ENCODE data around the gene MT2A. TPM values are rescaled to one million over a fixed set of nuclear protein-coding genes. Genes with fewer than 3 reads are reported as not detected.

Gene MT2A
- total RNA-seq (1,000 to 10,000 TPM in 1 of 2 donors, 100 to 1,000 TPM in 1; 146 to 1,375 TPM), polyA plus RNA-seq (1,000 to 10,000 TPM in 1 of 2 donors, 100 to 1,000 TPM in 1; 320 to 1,681 TPM)
- long read RNA-seq, donor 1, transcript MT2A-201 (3 exons, 786 nt): major isoform, 38 of 51 reads
- long read RNA-seq, donor 1, transcript MT2A-203 (1 exons, 903 nt): minor isoform, 9 of 51 reads
- long read RNA-seq, donor 1, partial matches to known transcripts: 0 of 51 reads
- long read RNA-seq, donor 1, other reads (novel, unspliced or antisense): 0 of 51 reads
- long read RNA-seq, donor 2, transcript MT2A-201 (3 exons, 786 nt): major isoform, 16 of 16 reads
- long read RNA-seq, donor 2, partial matches to known transcripts: 0 of 16 reads
- long read RNA-seq, donor 2, other reads (novel, unspliced or antisense): 0 of 16 reads

GRCh38 chr16:56608043-56608875 lies at the start of gene MT2A:
Gene MT2A (plus strand): TSS chr16:56608584. CDS start chr16:56608656, 72 bp downstream.
- no peaks in the 10 kb centered on the region for H3K9me3 ChIP-seq (ENCODE audit: control insufficient read depth, low read length)
- WGBS, 2 donors: 5 to 6% methylated on average over 61 to 62 of the region's 62 CpGs
- H3K4me1 ChIP-seq (ENCODE audit: control insufficient read depth in 1 of 2, insufficient read depth in 2 of 2, low read length in 2 of 2): peaks cover 0 to 5% of the 10 kb centered on the region in 2 donors
- peak within 1 kb of the TSS; percentile 51 to 85 for H3K27ac ChIP-seq (ENCODE audit: low read depth in 1 of 2, low read length in 2 of 2)
- no peaks in the 10 kb centered on the region for H3K36me3 ChIP-seq (ENCODE audit: control insufficient read depth in 1 of 2, insufficient read depth in 2 of 2, low read length in 1 of 2)
- intact Hi-C loops (cut with DNase I): loop anchor here (5.0 to 10.0 kb wide), 2 partner anchors 74 to 93 kb away; partner anchors contain the start of gene MT1X (in 1 of the 2)
- ATAC-seq (ENCODE audit: low FRiP score): peak; percentile 92
- H3K4me3 ChIP-seq (ENCODE audit: low read length in 2 of 2): peak within 1 kb of the TSS; percentile 60 to 96
- H3K27me3 ChIP-seq (ENCODE audit: control insufficient read depth in 1 of 2, insufficient read depth in 2 of 2, low read length in 1 of 2): no peaks in the 10 kb centered on the region
- peak; percentile 98 for DNase-seq

- no peak overlapping the region for H3K27ac ChIP-seq (ENCODE audit: low read depth in 1 of 2, low read length in 2 of 2)
- H3K9me3 ChIP-seq (ENCODE audit: control insufficient read depth, low read length): no peaks in the 10 kb centered on the region
- WGBS, 2 donors: 72 to 89% methylated on average over 4 of the region's 4 CpGs
- DNase-seq (no peak), ATAC-seq (ENCODE audit: low FRiP score) (no peak)
- no peak overlapping the region for H3K4me3 ChIP-seq (ENCODE audit: low read length in 2 of 2)
- no peaks in the 10 kb centered on the region for H3K4me1 ChIP-seq (ENCODE audit: control insufficient read depth in 1 of 2, insufficient read depth in 2 of 2, low read length in 2 of 2)
- no peaks in the 10 kb centered on the region for H3K27me3 ChIP-seq (ENCODE audit: control insufficient read depth in 1 of 2, insufficient read depth in 2 of 2, low read length in 1 of 2)
- intact Hi-C loops (cut with DNase I): no loop called here
- H3K36me3 ChIP-seq (ENCODE audit: control insufficient read depth in 1 of 2, insufficient read depth in 2 of 2, low read length in 1 of 2): no peaks in the 10 kb centered on the region
These were observed 49.3 kb upstream of the MT2A start for GRCh38 chr16:56559109-56559508.

- no peak overlapping the region for H3K4me3 ChIP-seq (ENCODE audit: low read length in 2 of 2)
- 33 to 46% methylated on average over 1 of the region's 1 CpG for WGBS, 2 donors
- DNase-seq (no peak), ATAC-seq (ENCODE audit: low FRiP score) (no peak)
- no peaks in the 10 kb centered on the region for H3K9me3 ChIP-seq (ENCODE audit: control insufficient read depth, low read length)
- no peaks in the 10 kb centered on the region for H3K36me3 ChIP-seq (ENCODE audit: control insufficient read depth in 1 of 2, insufficient read depth in 2 of 2, low read length in 1 of 2)
- no peak overlapping the region for H3K27ac ChIP-seq (ENCODE audit: low read depth in 1 of 2, low read length in 2 of 2)
- no peaks in the 10 kb centered on the region for H3K27me3 ChIP-seq (ENCODE audit: control insufficient read depth in 1 of 2, insufficient read depth in 2 of 2, low read length in 1 of 2)
- intact Hi-C loops (cut with DNase I): no loop called here
- no peaks in the 10 kb centered on the region for H3K4me1 ChIP-seq (ENCODE audit: control insufficient read depth in 1 of 2, insufficient read depth in 2 of 2, low read length in 2 of 2)
These were observed 47.9 kb upstream of the MT2A start for GRCh38 chr16:56560447-56560846.

DNA sequence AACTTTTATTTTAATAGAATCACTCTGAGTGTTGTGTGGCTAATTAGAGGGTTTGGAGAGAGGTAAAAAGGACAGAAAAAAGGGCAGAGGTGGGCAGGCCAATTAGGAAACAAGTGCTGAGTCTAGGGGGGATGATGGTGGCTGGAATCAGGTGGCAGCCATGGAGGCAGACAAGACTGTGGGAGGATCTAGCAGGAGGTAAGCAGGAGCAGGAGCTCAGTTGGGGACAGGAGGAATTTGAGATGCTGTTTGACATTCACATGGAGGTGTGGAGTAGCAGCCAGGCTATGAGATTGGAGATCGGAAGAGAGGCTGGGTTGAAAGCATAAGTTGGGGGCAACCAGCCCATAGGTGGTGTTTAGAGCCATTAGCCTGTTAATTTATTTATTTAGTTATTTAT lies 47.3 kb upstream of the MT2A start:
- Histone ChIP-seq H3K27ac (ENCODE audit: low read depth in 1 of 2, low read length in 2 of 2) (no peak overlapping the region), H3K27me3 (ENCODE audit: control insufficient read depth in 1 of 2, insufficient read depth in 2 of 2, low read length in 1 of 2) (no peaks in the 10 kb centered on the region), H3K4me1 (ENCODE audit: control insufficient read depth in 1 of 2, insufficient read depth in 2 of 2, low read length in 2 of 2) (no peaks in the 10 kb centered on the region), H3K4me3 (ENCODE audit: low read length in 2 of 2) (no peak overlapping the region), H3K9me3 (ENCODE audit: control insufficient read depth, low read length) (no peaks in the 10 kb centered on the region), H3K36me3 (ENCODE audit: control insufficient read depth in 1 of 2, insufficient read depth in 2 of 2, low read length in 1 of 2) (no peaks in the 10 kb centered on the region)
- DNase-seq: no peak
- intact Hi-C loops (cut with DNase I): no loop called here
- no peak for ATAC-seq (ENCODE audit: low FRiP score)
- WGBS, 2 donors: 38 to 63% methylated on average over 1 of the region's 1 CpG

DNA sequence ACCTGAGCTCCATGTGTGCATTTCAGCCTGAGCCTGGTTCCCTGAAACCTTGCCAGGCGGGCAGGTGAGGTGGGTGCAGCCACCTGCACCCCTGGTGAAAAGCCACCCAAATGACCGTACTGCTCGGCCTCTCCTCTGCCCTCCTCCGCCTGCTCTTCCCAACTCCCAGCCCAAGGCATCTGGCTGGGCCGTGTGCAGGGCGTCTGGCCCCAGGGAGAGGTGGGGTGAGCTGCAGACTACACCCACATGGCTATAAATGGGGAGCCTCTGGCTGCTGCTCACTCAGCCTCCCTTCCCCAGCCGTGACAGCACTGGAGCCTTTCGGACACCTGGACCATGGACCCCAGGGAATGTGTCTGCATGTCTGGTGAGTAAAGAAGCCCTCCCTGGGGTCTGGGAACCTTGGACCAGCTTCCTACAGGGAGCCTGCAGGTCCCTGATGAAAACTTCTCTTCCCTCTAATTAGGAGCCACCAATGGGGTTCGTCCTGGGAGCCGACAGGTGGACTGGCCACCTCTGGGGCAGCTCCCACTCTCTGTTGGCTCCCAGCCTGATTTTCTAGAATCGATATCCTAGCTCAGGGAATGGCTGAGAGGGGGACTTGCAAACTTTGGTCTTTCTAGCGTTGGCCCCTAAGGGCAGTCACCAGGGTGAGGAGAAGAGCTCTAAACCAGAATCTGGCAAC lies 43.4 kb upstream of the MT2A start, which contains the start of gene MT4:
MT4 (plus strand) TSS at position 281 of the 685 bp plus-strand sequence; CDS start at position 337, 56 bp downstream.
- Histone ChIP-seq H3K27me3 (ENCODE audit: control insufficient read depth in 1 of 2, insufficient read depth in 2 of 2, low read length in 1 of 2) (no peaks in the 10 kb centered on the region), H3K27ac (ENCODE audit: low read depth in 1 of 2, low read length in 2 of 2) (no peak within 1 kb of the TSS), H3K36me3 (ENCODE audit: control insufficient read depth in 1 of 2, insufficient read depth in 2 of 2, low read length in 1 of 2) (no peaks in the 10 kb centered on the region), H3K9me3 (ENCODE audit: control insufficient read depth, low read length) (no peaks in the 10 kb centered on the region), H3K4me3 (ENCODE audit: low read length in 2 of 2) (no peak within 1 kb of the TSS), H3K4me1 (ENCODE audit: control insufficient read depth in 1 of 2, insufficient read depth in 2 of 2, low read length in 2 of 2) (no peaks in the 10 kb centered on the region)
- WGBS, 2 donors: 68 to 74% methylated on average over 12 of the region's 12 CpGs
- intact Hi-C loops (cut with DNase I): no loop called here
- ATAC-seq (ENCODE audit: low FRiP score) (no peak), DNase-seq (peak in 1 of 2 donors; percentile 37)

- ATAC-seq (ENCODE audit: low FRiP score): no peak
- Histone ChIP-seq H3K9me3 (ENCODE audit: control insufficient read depth, low read length) (no peaks in the 10 kb centered on the region), H3K4me1 (ENCODE audit: control insufficient read depth in 1 of 2, insufficient read depth in 2 of 2, low read length in 2 of 2) (no peaks in the 10 kb centered on the region), H3K36me3 (ENCODE audit: control insufficient read depth in 1 of 2, insufficient read depth in 2 of 2, low read length in 1 of 2) (no peaks in the 10 kb centered on the region), H3K27me3 (ENCODE audit: control insufficient read depth in 1 of 2, insufficient read depth in 2 of 2, low read length in 1 of 2) (no peaks in the 10 kb centered on the region), H3K4me3 (ENCODE audit: low read length in 2 of 2) (no peak overlapping the region), H3K27ac (ENCODE audit: low read depth in 1 of 2, low read length in 2 of 2) (no peak overlapping the region)
- DNase-seq: no peak
- WGBS, 2 donors: 94 to 95% methylated on average over 1 of the region's 1 CpG
- intact Hi-C loops (cut with DNase I): no loop called here
These were observed 38.4 kb upstream of the MT2A start for GRCh38 chr16:56569971-56570370.

GRCh38 chr16:56571525-56571924 lies 36.9 kb upstream of the MT2A start:
- no peaks in the 10 kb centered on the region for H3K36me3 ChIP-seq (ENCODE audit: control insufficient read depth in 1 of 2, insufficient read depth in 2 of 2, low read length in 1 of 2)
- H3K27ac ChIP-seq (ENCODE audit: low read depth in 1 of 2, low read length in 2 of 2): no peak overlapping the region
- H3K9me3 ChIP-seq (ENCODE audit: control insufficient read depth, low read length): no peaks in the 10 kb centered on the region
- DNase-seq: no peak
- intact Hi-C loops (cut with DNase I): no loop called here
- no peak overlapping the region for H3K4me3 ChIP-seq (ENCODE audit: low read length in 2 of 2)
- no peaks in the 10 kb centered on the region for H3K27me3 ChIP-seq (ENCODE audit: control insufficient read depth in 1 of 2, insufficient read depth in 2 of 2, low read length in 1 of 2)
- no peaks in the 10 kb centered on the region for H3K4me1 ChIP-seq (ENCODE audit: control insufficient read depth in 1 of 2, insufficient read depth in 2 of 2, low read length in 2 of 2)
- WGBS, 2 donors: 84 to 91% methylated on average over 11 of the region's 11 CpGs
- ATAC-seq (ENCODE audit: low FRiP score): no peak

DNA sequence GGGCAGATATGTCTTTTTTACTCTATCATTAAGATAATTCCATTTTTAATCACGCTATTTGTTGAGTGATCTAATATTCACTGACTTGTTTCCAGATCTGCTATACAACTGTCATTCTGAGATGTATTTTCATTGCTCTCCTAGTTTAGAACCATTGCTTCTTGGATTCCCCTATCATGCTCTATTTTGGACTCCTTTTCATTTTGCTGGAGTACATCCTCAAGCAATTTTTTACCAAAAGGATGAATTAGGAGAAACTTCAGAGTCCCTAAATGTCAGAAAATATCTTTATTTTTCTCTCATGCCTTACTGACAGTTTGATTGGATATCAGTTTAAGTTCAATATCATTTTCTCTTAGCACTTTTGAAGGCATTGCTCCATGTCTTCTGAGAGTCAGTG lies 33.8 kb upstream of the MT2A start:
- 78 to 84% methylated on average over 1 of the region's 1 CpG for whole genome bisulfite sequencing, 2 donors
- Histone ChIP-seq H3K27ac (ENCODE audit: low read depth in 1 of 2, low read length in 2 of 2) (no peak overlapping the region), H3K4me1 (ENCODE audit: control insufficient read depth in 1 of 2, insufficient read depth in 2 of 2, low read length in 2 of 2) (no peaks in the 10 kb centered on the region), H3K4me3 (ENCODE audit: low read length in 2 of 2) (no peak overlapping the region), H3K36me3 (ENCODE audit: control insufficient read depth in 1 of 2, insufficient read depth in 2 of 2, low read length in 1 of 2) (no peaks in the 10 kb centered on the region), H3K9me3 (ENCODE audit: control insufficient read depth, low read length) (no peaks in the 10 kb centered on the region), H3K27me3 (ENCODE audit: control insufficient read depth in 1 of 2, insufficient read depth in 2 of 2, low read length in 1 of 2) (no peaks in the 10 kb centered on the region)
- ATAC-seq (ENCODE audit: low FRiP score) (no peak), DNase-seq (no peak)
- intact Hi-C loops (cut with DNase I): loop anchor here in 1 of 2 donors (5.0 kb wide), 1 partner anchor 128 kb away; no protein-coding TSS in a partner anchor

Measured in aorta (tissue), 5 donors.